ENCODE measurements around the gene PRAC1.

The PRAC1 gene

GRCh38 chr17:48693178-48693577, 29.1 kb downstream of the PRAC1 start:
- Histone ChIP-seq H3K4me1 (ENCODE audit: control insufficient read depth, insufficient read depth, low read length) (no peaks in the 10 kb centered on the region), H3K36me3 (ENCODE audit: control insufficient read depth, insufficient read depth, low read length) (no peaks in the 10 kb centered on the region), H3K9me3 (ENCODE audit: control insufficient read depth, low read length) (no peaks in the 10 kb centered on the region), H3K4me3 (ENCODE audit: insufficient read depth, low read depth, low read length) (no peak overlapping the region), H3K27me3 (ENCODE audit: control insufficient read depth, insufficient read depth, low read length, poor library complexity, severe bottlenecking) (peaks cover 6% of the 10 kb centered on the region), H3K27ac (ENCODE audit: insufficient read depth, low read depth, low read length, poor library complexity, severe bottlenecking) (no peak overlapping the region)
- WGBS, 2 experiments: no CpG with 5 or more reads among the region's 1 CpG

GRCh38 chr17:48692049-48692448, 30.3 kb downstream of the PRAC1 start:
- whole genome bisulfite sequencing, 2 experiments: no CpG with 5 or more reads among the region's 1 CpG
- H3K4me3 ChIP-seq (ENCODE audit: insufficient read depth, low read depth, low read length): no peak overlapping the region
- H3K9me3 ChIP-seq (ENCODE audit: control insufficient read depth, low read length): no peaks in the 10 kb centered on the region
- no peaks in the 10 kb centered on the region for H3K36me3 ChIP-seq (ENCODE audit: control insufficient read depth, insufficient read depth, low read length)
- no peak overlapping the region for H3K27ac ChIP-seq (ENCODE audit: insufficient read depth, low read depth, low read length, poor library complexity, severe bottlenecking)
- no peaks in the 10 kb centered on the region for H3K27me3 ChIP-seq (ENCODE audit: control insufficient read depth, insufficient read depth, low read length, poor library complexity, severe bottlenecking)
- no peaks in the 10 kb centered on the region for H3K4me1 ChIP-seq (ENCODE audit: control insufficient read depth, insufficient read depth, low read length)

- H3K27me3 ChIP-seq (ENCODE audit: control insufficient read depth, insufficient read depth, low read length, poor library complexity, severe bottlenecking): peaks cover 3% of the 10 kb centered on the region
- no peak overlapping the region for H3K27ac ChIP-seq (ENCODE audit: insufficient read depth, low read depth, low read length, poor library complexity, severe bottlenecking)
- H3K9me3 ChIP-seq (ENCODE audit: control insufficient read depth, low read length): no peaks in the 10 kb centered on the region
- 89 to 92% methylated on average over 4 of the region's 5 CpGs for WGBS, 2 experiments
- H3K4me1 ChIP-seq (ENCODE audit: control insufficient read depth, insufficient read depth, low read length): no peaks in the 10 kb centered on the region
- H3K36me3 ChIP-seq (ENCODE audit: control insufficient read depth, insufficient read depth, low read length): no peaks in the 10 kb centered on the region
- no peak overlapping the region for H3K4me3 ChIP-seq (ENCODE audit: insufficient read depth, low read depth, low read length)
These were observed 31.7 kb downstream of the PRAC1 start for GRCh38 chr17:48690655-48691054.

- H3K9me3 ChIP-seq (ENCODE audit: control insufficient read depth, low read length): no peaks in the 10 kb centered on the region
- H3K4me1 ChIP-seq (ENCODE audit: control insufficient read depth, insufficient read depth, low read length): no peaks in the 10 kb centered on the region
- no peak overlapping the region for H3K27ac ChIP-seq (ENCODE audit: insufficient read depth, low read depth, low read length, poor library complexity, severe bottlenecking)
- no peak overlapping the region for H3K4me3 ChIP-seq (ENCODE audit: insufficient read depth, low read depth, low read length)
- H3K36me3 ChIP-seq (ENCODE audit: control insufficient read depth, insufficient read depth, low read length): no peaks in the 10 kb centered on the region
- WGBS, 2 experiments: 100% methylated on average over 1 of the region's 1 CpG
- H3K27me3 ChIP-seq (ENCODE audit: control insufficient read depth, insufficient read depth, low read length, poor library complexity, severe bottlenecking): peaks cover 36% of the 10 kb centered on the region
These were observed 40.7 kb downstream of the PRAC1 start for GRCh38 chr17:48681609-48682008.

- no peak overlapping the region for H3K4me3 ChIP-seq (ENCODE audit: insufficient read depth, low read depth, low read length)
- WGBS, 2 experiments: 90 to 91% methylated on average over 5 of the region's 5 CpGs
- H3K27ac ChIP-seq (ENCODE audit: insufficient read depth, low read depth, low read length, poor library complexity, severe bottlenecking): no peak overlapping the region
- no peaks in the 10 kb centered on the region for H3K4me1 ChIP-seq (ENCODE audit: control insufficient read depth, insufficient read depth, low read length)
- H3K9me3 ChIP-seq (ENCODE audit: control insufficient read depth, low read length): no peaks in the 10 kb centered on the region
- H3K36me3 ChIP-seq (ENCODE audit: control insufficient read depth, insufficient read depth, low read length): no peaks in the 10 kb centered on the region
- H3K27me3 ChIP-seq (ENCODE audit: control insufficient read depth, insufficient read depth, low read length, poor library complexity, severe bottlenecking): peaks cover 51% of the 10 kb centered on the region
These were observed 42.8 kb downstream of the PRAC1 start for GRCh38 chr17:48679385-48680096.

- Histone ChIP-seq H3K27ac (ENCODE audit: insufficient read depth, low read depth, low read length, poor library complexity, severe bottlenecking) (no peak overlapping the region), H3K4me1 (ENCODE audit: control insufficient read depth, insufficient read depth, low read length) (no peaks in the 10 kb centered on the region), H3K36me3 (ENCODE audit: control insufficient read depth, insufficient read depth, low read length) (no peaks in the 10 kb centered on the region), H3K9me3 (ENCODE audit: control insufficient read depth, low read length) (no peaks in the 10 kb centered on the region), H3K27me3 (ENCODE audit: control insufficient read depth, insufficient read depth, low read length, poor library complexity, severe bottlenecking) (peaks cover 61% of the 10 kb centered on the region), H3K4me3 (ENCODE audit: insufficient read depth, low read depth, low read length) (no peak overlapping the region)
- 10% methylated on average over 41 of the region's 41 CpGs for WGBS, 2 experiments
These were observed 44.0 kb downstream of the PRAC1 start for GRCh38 chr17:48678141-48678971.

GRCh38 chr17:48676963-48677558, 45.3 kb downstream of the PRAC1 start:
- peaks cover 74% of the 10 kb centered on the region for H3K27me3 ChIP-seq (ENCODE audit: control insufficient read depth, insufficient read depth, low read length, poor library complexity, severe bottlenecking)
- H3K36me3 ChIP-seq (ENCODE audit: control insufficient read depth, insufficient read depth, low read length): no peaks in the 10 kb centered on the region
- no peak overlapping the region for H3K4me3 ChIP-seq (ENCODE audit: insufficient read depth, low read depth, low read length)
- WGBS, 2 experiments: 79 to 85% methylated on average over 6 of the region's 6 CpGs
- no peaks in the 10 kb centered on the region for H3K4me1 ChIP-seq (ENCODE audit: control insufficient read depth, insufficient read depth, low read length)
- no peak overlapping the region for H3K27ac ChIP-seq (ENCODE audit: insufficient read depth, low read depth, low read length, poor library complexity, severe bottlenecking)
- no peaks in the 10 kb centered on the region for H3K9me3 ChIP-seq (ENCODE audit: control insufficient read depth, low read length)

GRCh38 chr17:48672340-48672739, 50.0 kb downstream of the PRAC1 start:
- peaks cover 67% of the 10 kb centered on the region for H3K27me3 ChIP-seq (ENCODE audit: control insufficient read depth, insufficient read depth, low read length, poor library complexity, severe bottlenecking)
- 75 to 78% methylated on average over 2 of the region's 2 CpGs for WGBS, 2 experiments

More at GRCh38 chr17:48672340-48672739, 50.0 kb downstream of the PRAC1 start:
- H3K27ac ChIP-seq (ENCODE audit: insufficient read depth, low read depth, low read length, poor library complexity, severe bottlenecking): no peak overlapping the region
- H3K9me3 ChIP-seq (ENCODE audit: control insufficient read depth, low read length): no peaks in the 10 kb centered on the region
- no peak overlapping the region for H3K4me3 ChIP-seq (ENCODE audit: insufficient read depth, low read depth, low read length)
- no peaks in the 10 kb centered on the region for H3K4me1 ChIP-seq (ENCODE audit: control insufficient read depth, insufficient read depth, low read length)
- H3K36me3 ChIP-seq (ENCODE audit: control insufficient read depth, insufficient read depth, low read length): no peaks in the 10 kb centered on the region
